ENCODE data around the gene PPP1R12B. TPM values are rescaled to one million over a fixed set of nuclear protein-coding genes. Genes with fewer than 3 reads are reported as not detected.

PPP1R12B gene, protein sequence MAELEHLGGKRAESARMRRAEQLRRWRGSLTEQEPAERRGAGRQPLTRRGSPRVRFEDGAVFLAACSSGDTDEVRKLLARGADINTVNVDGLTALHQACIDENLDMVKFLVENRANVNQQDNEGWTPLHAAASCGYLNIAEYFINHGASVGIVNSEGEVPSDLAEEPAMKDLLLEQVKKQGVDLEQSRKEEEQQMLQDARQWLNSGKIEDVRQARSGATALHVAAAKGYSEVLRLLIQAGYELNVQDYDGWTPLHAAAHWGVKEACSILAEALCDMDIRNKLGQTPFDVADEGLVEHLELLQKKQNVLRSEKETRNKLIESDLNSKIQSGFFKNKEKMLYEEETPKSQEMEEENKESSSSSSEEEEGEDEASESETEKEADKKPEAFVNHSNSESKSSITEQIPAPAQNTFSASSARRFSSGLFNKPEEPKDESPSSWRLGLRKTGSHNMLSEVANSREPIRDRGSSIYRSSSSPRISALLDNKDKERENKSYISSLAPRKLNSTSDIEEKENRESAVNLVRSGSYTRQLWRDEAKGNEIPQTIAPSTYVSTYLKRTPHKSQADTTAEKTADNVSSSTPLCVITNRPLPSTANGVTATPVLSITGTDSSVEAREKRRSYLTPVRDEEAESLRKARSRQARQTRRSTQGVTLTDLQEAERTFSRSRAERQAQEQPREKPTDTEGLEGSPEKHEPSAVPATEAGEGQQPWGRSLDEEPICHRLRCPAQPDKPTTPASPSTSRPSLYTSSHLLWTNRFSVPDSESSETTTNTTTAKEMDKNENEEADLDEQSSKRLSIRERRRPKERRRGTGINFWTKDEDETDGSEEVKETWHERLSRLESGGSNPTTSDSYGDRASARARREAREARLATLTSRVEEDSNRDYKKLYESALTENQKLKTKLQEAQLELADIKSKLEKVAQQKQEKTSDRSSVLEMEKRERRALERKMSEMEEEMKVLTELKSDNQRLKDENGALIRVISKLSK
- total RNA-seq: 10 to 100 TPM; 17.0 to 20.3 TPM

GRCh38 chr1:202348509-202349205, at the start of gene PPP1R12B:
Gene PPP1R12B, plus strand, starts transcription at chr1:202348699. Its CDS starts 153 bp downstream, at chr1:202348852.

Small RNA genes within 50 kb of the gene (small RNA-seq; reads per million reads assigned to genes)
- gene AC099336.2: 0 reads per million in 2 donors
- gene RF00156: 0.13 to 0.81 reads per million in 2 donors
- 0 reads per million in 2 donors for gene RNU6-89P

Other genes with a start within 250 kb of the PPP1R12B start
- under 1 TPM in 1 of 2 donors, not detected in 1; under 0.01 TPM for gene GPR37L1, start 225.8 kb upstream of the PPP1R12B start, total RNA-seq
- 10 to 100 TPM; 29.9 to 37.0 TPM for gene ARL8A, start 204.0 kb upstream of the PPP1R12B start, total RNA-seq
- gene PTPN7, start 188.1 kb upstream of the PPP1R12B start, total RNA-seq: not detected
- gene LGR6, start 154.9 kb upstream of the PPP1R12B start, total RNA-seq: not detected
- 100 to 1,000 TPM in 1 of 2 donors, 10 to 100 TPM in 1; 39.2 to 124 TPM for gene UBE2T, start 6.8 kb upstream of the PPP1R12B start, total RNA-seq